Left ventricle myocardium superior (tissue), 1 donor: ENCODE data around the gene ACSL6. TPM values are rescaled to one million over a fixed set of nuclear protein-coding genes. Genes with fewer than 3 reads are reported as not detected.
"Not testable (repeated sequence)": the region's sequence is repeated elsewhere in the genome, so short reads cannot be mapped to it uniquely, and the experiment has no call there.

Source experiments
- ATAC-seq: fragments of 200-7000 bp; cut with Tn5 transposase; one replicate; pipeline ENCODE4 v1.9.1; 2020; ENCODE audit warnings: mild to moderate bottlenecking, moderate library complexity
- DNase-seq: peaks from one replicate; pipeline ENCODE4 v3.0.0-alpha.2; 2020
- intact Hi-C: fragments of 100-400 bp; cut with micrococcal nuclease; formaldehyde crosslinking; loops from one replicate; pipeline ENCODE4 v1.11.0; 2022
- total RNA-seq: library from RNA; stranded (reverse); fragmentation: NEBNext Ultra II Directional; extraction: Animal tissue kit (Norgen Biotek cat#: 25700); gene quantifications from one replicate; pipeline ENCODE4 v1.2.1, GENCODE V29; 2021
- donor health status: DM: no; HTN: yes; CAD: no; lungs with severe emphysema.

The ACSL6 gene
- total RNA-seq, 1 donor from 2014 or later: 4.4 TPM

- intact Hi-C loops: no loop called here
- ATAC-seq (no peak), DNase-seq (no peak)
These were observed 104.8 kb downstream of the ACSL6 start for GRCh38 chr5:131906668-131907067.

- ATAC-seq, intact Hi-C loops, DNase-seq: not testable (repeated sequence)
These were observed 109.2 kb downstream of the ACSL6 start for GRCh38 chr5:131902266-131902665.

Other genes with a start within 250 kb of the ACSL6 start
- 33.8 TPM for gene FNIP1, start 214.6 kb downstream of the ACSL6 start, total RNA-seq
- not detected for gene MEIKIN, start 66.0 kb downstream of the ACSL6 start, total RNA-seq
- gene IL3, start 49.0 kb upstream of the ACSL6 start, total RNA-seq: not detected
- gene CSF2, start 62.1 kb upstream of the ACSL6 start, total RNA-seq: not detected
- 78.4 TPM for gene P4HA2, start 216.2 kb upstream of the ACSL6 start, total RNA-seq
- 3.8 TPM for gene PDLIM4, start 246.0 kb upstream of the ACSL6 start, total RNA-seq